Epithelial cell of esophagus (primary cell): ENCODE measurements around the gene ASB8.

Experiments
- DNase-seq: peaks from one replicate; pipeline ENCODE4 v3.0.0; 2010; ENCODE audit warnings: low read depth
- H3K4me3 ChIP-seq: 2 replicates; pipeline ENCODE4 v1.5.1; 2011; ENCODE audit warnings: mild to moderate bottlenecking, low read length, control low read depth
- TF ChIP-seq, protein P1 (sequence below): IDR thresholded peaks from 2 replicates; pipeline ENCODE4 v1.5.1; 2011; ENCODE audit warnings: low read depth, mild to moderate bottlenecking, low read length, control low read depth, inconsistent platforms; ENCODE audit not compliant: insufficient read depth; ENCODE audit errors: missing control alignments

ASB8 gene

GRCh38 chr12:48176417-48176751, 19.1 kb upstream of the ASB8 start:
- no peak for DNase-seq
- H3K4me3 ChIP-seq: no peak overlapping the region
- TF ChIP-seq, protein P1, sequence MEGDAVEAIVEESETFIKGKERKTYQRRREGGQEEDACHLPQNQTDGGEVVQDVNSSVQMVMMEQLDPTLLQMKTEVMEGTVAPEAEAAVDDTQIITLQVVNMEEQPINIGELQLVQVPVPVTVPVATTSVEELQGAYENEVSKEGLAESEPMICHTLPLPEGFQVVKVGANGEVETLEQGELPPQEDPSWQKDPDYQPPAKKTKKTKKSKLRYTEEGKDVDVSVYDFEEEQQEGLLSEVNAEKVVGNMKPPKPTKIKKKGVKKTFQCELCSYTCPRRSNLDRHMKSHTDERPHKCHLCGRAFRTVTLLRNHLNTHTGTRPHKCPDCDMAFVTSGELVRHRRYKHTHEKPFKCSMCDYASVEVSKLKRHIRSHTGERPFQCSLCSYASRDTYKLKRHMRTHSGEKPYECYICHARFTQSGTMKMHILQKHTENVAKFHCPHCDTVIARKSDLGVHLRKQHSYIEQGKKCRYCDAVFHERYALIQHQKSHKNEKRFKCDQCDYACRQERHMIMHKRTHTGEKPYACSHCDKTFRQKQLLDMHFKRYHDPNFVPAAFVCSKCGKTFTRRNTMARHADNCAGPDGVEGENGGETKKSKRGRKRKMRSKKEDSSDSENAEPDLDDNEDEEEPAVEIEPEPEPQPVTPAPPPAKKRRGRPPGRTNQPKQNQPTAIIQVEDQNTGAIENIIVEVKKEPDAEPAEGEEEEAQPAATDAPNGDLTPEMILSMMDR: no peak

DNA sequence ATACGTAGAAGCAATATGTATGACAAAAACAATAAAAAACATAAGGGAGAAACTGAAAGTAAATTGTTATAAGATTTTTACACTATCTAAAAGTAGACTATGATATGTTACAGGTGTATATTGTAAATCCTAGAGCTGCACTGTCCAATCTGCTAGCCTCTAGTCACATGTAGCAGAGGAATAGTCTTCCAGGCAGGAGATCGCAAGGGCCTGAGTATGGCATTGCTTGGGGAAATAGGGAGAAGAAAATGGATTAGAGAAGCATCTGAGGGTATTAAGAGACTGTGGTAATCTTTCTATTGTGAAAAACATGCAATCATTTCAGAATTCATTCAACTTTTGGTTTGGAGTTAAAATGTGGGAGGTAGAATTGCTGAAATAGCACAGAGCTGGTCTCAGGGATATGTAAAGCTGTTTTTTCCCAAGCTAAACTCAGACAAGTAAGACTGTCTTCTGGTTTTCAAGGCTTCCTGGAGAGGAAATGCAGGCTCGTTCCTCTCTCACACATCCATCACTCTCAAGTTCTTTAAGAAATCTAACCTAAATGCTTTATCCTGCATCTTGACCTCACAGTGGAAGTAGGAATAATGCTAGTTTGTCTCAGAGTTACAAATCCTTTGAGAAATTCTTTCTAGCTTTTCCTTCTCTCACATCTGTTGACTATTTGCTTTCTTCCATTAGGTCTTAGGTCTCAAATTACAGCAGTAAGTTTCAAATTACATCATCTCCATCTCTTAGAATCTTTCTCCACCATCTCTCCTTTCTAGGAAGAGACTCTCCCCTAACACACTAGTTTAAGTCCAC, 18.5 kb upstream of the ASB8 start:
- no peak overlapping the region for H3K4me3 ChIP-seq
- no peak for DNase-seq

DNA sequence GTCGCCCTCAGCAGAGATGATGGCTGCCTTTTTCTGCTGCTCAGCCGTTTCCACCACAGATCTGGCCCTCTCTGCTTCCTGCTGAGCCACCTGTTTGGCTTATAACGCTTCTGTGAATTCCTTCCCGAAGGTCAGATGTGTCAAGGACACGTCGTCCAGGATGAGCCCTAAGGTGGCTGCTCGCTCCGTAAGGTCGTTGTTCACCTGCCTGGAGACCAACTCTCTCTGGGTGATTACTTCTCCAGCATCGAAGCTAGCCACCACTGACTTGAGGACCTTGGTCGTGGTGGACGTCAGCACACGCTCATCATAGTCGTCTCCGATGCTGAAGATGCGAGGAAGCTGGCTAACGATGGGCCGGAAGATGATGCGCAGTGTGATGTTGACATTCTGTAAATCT, 11.7 kb upstream of the ASB8 start:
- no peak for DNase-seq
- TF ChIP-seq, protein P1: no peak
- H3K4me3 ChIP-seq: no peak overlapping the region

More for the DNA sequence above, 18.5 kb upstream of the ASB8 start:
- TF ChIP-seq, protein P1: no peak

GRCh38 chr12:48165089-48165981, 8.0 kb upstream of the ASB8 start:
- TF ChIP-seq, protein P1: peak; percentile 99
- no peak overlapping the region for H3K4me3 ChIP-seq

DNA sequence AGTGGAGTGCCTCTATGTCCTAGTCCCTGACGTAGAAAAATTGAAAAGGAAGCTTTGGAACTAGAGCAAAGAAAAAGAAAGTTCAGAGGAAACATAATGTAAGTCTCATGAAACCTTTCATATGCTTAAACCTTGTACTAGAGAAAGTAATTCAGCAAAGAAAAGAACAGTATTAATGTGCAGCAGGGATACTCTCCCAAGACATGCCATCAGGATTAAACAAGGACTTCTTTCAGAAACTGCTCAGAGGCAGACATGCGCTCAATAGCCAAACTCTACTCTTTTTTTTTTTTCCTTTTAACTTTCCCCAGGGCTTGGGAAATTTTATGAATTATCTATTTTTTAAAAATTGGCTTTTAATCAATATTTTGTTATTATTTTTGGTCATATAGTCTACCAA, 7.1 kb upstream of the ASB8 start:
- no peak overlapping the region for H3K4me3 ChIP-seq
- TF ChIP-seq, protein P1: no peak
- no peak for DNase-seq

More at GRCh38 chr12:48165089-48165981, 8.0 kb upstream of the ASB8 start:
- peak; percentile 75 for DNase-seq

DNA sequence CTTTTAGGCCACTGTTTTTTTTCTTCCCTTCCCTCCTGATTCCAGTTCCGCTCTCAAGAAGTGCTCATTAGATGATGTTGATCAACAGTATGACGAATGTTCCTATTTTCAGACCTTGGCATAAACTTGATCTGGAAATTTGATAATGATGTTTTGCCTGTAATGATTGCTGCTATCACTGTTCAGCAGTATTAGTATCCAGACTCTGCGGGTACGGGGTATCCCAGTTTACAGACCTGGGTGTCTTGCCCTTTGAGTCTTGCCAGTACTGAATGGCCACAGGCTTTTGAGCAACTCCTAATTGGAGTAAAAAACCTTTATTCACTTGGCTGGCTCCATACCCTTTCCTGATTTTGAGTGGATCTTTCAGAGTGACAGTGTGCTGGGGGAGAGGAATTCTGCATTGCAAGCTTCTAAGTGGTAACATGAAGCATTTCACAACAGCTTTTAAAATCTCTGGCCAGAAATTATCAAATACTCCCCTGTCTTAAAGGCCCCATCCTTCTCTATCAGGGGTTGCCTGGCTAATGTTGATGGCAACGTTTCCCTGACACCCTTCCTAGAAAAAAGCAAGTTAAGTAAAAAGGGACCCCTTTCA, 5.9 kb upstream of the ASB8 start:
- no peak overlapping the region for H3K4me3 ChIP-seq
- no peak for DNase-seq
- TF ChIP-seq, protein P1: no peak
